PC-9 (cell line): ENCODE data around the gene ZNF396. TPM values are rescaled to one million over a fixed set of nuclear protein-coding genes. Genes with fewer than 3 reads are reported as not detected.

Experiments
- BruUV-seq: library from RNA; stranded (reverse); fragments of 400-500 nt; replicated peaks from 2 replicates; lab custom pipeline; 2021; lab: Mats Ljungman, UMichigan
- CTCF ChIA-PET: fragments of 300-600 bp; sonication (Branson Sonifier 250); formaldehyde crosslinking; loops from one replicate; lab custom pipeline; 2022; ENCODE audit warnings: antibody characterized with exemption; lab: Charles Lee
- POLR2A ChIA-PET: fragments of 300-600 bp; sonication (Branson Sonifier 250); formaldehyde crosslinking; loops from one replicate; lab custom pipeline; 2022; ENCODE audit warnings: antibody characterized with exemption; ENCODE audit not compliant: unreplicated experiment; lab: Charles Lee
- DNase-seq, 2 experiments: peaks; one replicate each; pipeline versions ENCODE4 v3.0.0 to v3.0.0-alpha.2; 2015 to 2022; ENCODE audit warnings: mixed read lengths in 1 of 2
- H2AFZ ChIP-seq: fragments of 200-600 bp; sonication (generic); 2 replicates; pipeline ENCODE4 v1.8.1; 2017; ENCODE audit warnings: antibody characterized with exemption
- H3F3A ChIP-seq: fragments of 200-600 bp; sonication (generic); 2 replicates; pipeline ENCODE4 v1.8.1; 2017; ENCODE audit warnings: antibody characterized with exemption, mild to moderate bottlenecking, low read depth; ENCODE audit not compliant: insufficient read depth
- H3K27ac ChIP-seq: fragments of 200-600 bp; sonication (generic); 2 replicates; pipeline ENCODE4 v1.6.1; 2016; ENCODE audit warnings: mixed run types
- H3K27me3 ChIP-seq: fragments of 200-600 bp; sonication (generic); 2 replicates; pipeline ENCODE4 v1.6.1; 2016; ENCODE audit warnings: low read depth, mixed run types; ENCODE audit not compliant: insufficient read depth
- H3K36me3 ChIP-seq: fragments of 200-600 bp; sonication (generic); 2 replicates; pipeline ENCODE4 v1.6.1; 2016; ENCODE audit warnings: low read depth, mixed run types
- H3K4me1 ChIP-seq: fragments of 200-600 bp; sonication (generic); replicated peaks from 2 replicates; pipeline ENCODE4 v1.6.1; 2016; ENCODE audit warnings: mixed run types; ENCODE audit not compliant: insufficient read depth
- H3K4me2 ChIP-seq: fragments of 200-600 bp; sonication (generic); 2 replicates; pipeline ENCODE4 v1.6.1; 2017; ENCODE audit warnings: mixed run types
- H3K4me3 ChIP-seq: fragments of 200-600 bp; sonication (generic); 2 replicates; pipeline ENCODE4 v1.6.1; 2016; ENCODE audit warnings: mixed run types
- H3K79me2 ChIP-seq: fragments of 200-600 bp; sonication (generic); 2 replicates; pipeline ENCODE4 v1.6.1; 2017; ENCODE audit warnings: low read depth, mixed run types
- H3K9me2 ChIP-seq: fragments of 200-600 bp; sonication (generic); 2 replicates; pipeline ENCODE4 v1.8.1; 2017; ENCODE audit warnings: mild to moderate bottlenecking; ENCODE audit not compliant: insufficient read depth
- H3K9me3 ChIP-seq: fragments of 200-600 bp; sonication (generic); 2 replicates; pipeline ENCODE4 v1.8.1; 2016; ENCODE audit warnings: low read depth; ENCODE audit not compliant: insufficient read depth
- H4K20me1 ChIP-seq: fragments of 200-600 bp; sonication (generic); 2 replicates; pipeline ENCODE4 v1.8.1; 2017; ENCODE audit not compliant: insufficient read depth
- EZH2 ChIP-seq: fragments of 200-600 bp; sonication (generic); IDR thresholded peaks from 2 replicates; pipeline ENCODE4 v1.8.0; 2017; ENCODE audit warnings: antibody characterized with exemption, low read depth
- intact Hi-C: fragments of 100-400 bp; cut with micrococcal nuclease; formaldehyde crosslinking; loops from one replicate; pipeline ENCODE4 v1.10.0; 2022; ENCODE audit not compliant: unreplicated experiment
- total RNA-seq: library from RNA; stranded (reverse); gene quantifications from 2 replicates; pipeline ENCODE4 v1.2.3, GENCODE V29; 2021
- TF ChIP-seq, protein P1 (sequence below): fragments of 200-600 bp; sonication (generic); conservative IDR thresholded peaks from 2 replicates; pipeline ENCODE4 v1.6.1; 2017; ENCODE audit warnings: mixed run types, antibody characterized with exemption, mild to moderate bottlenecking, moderate library complexity

ZNF396 gene
- total RNA-seq, 1 experiment from 2014 or later, result 1.9 TPM

DNA sequence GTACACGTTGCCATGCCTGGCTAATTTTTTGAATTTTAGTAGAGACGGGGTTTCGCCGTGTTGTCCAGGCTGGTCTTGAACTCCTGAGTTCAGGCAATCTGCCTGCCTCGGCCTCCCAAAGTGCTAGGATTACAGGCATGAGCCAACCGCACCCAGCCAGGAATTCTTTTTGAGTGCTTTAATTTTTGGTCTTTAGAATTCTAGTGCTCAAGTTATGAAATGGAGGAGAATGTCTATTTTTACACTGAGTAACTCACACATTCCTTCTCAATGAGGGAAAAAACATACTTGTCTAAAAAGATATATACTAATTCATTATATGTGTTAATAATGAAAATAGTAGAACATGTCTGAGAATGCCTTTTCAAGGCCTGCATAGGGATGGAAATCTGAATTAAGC is 8.5 kb downstream of the ZNF396 start:
- no peak overlapping the region for H3K4me2 ChIP-seq
- H2AFZ ChIP-seq, result no peak overlapping the region
- POLR2A ChIA-PET, result no interaction called here
- TF ChIP-seq EZH2, result no peak
- TF ChIP-seq, protein P1, sequence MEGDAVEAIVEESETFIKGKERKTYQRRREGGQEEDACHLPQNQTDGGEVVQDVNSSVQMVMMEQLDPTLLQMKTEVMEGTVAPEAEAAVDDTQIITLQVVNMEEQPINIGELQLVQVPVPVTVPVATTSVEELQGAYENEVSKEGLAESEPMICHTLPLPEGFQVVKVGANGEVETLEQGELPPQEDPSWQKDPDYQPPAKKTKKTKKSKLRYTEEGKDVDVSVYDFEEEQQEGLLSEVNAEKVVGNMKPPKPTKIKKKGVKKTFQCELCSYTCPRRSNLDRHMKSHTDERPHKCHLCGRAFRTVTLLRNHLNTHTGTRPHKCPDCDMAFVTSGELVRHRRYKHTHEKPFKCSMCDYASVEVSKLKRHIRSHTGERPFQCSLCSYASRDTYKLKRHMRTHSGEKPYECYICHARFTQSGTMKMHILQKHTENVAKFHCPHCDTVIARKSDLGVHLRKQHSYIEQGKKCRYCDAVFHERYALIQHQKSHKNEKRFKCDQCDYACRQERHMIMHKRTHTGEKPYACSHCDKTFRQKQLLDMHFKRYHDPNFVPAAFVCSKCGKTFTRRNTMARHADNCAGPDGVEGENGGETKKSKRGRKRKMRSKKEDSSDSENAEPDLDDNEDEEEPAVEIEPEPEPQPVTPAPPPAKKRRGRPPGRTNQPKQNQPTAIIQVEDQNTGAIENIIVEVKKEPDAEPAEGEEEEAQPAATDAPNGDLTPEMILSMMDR, result no peak
- H3K27me3 ChIP-seq, result no peaks in the 10 kb centered on the region
- no TSS peak for BruUV-seq
- H3K9me3 ChIP-seq, result no peaks in the 10 kb centered on the region
- CTCF ChIA-PET, result no interaction called here
- no peak overlapping the region for H3K4me3 ChIP-seq
- intact Hi-C loops, result no loop called here
- H4K20me1 ChIP-seq, result no peaks in the 10 kb centered on the region
- no peaks in the 10 kb centered on the region for H3F3A ChIP-seq
- H3K36me3 ChIP-seq, result no peaks in the 10 kb centered on the region
- H3K9me2 ChIP-seq, result no peaks in the 10 kb centered on the region
- H3K79me2 ChIP-seq, result no peaks in the 10 kb centered on the region
- no peak for DNase-seq
- H3K27ac ChIP-seq, result no peak overlapping the region
- H3K4me1 ChIP-seq, result no peaks in the 10 kb centered on the region

DNA sequence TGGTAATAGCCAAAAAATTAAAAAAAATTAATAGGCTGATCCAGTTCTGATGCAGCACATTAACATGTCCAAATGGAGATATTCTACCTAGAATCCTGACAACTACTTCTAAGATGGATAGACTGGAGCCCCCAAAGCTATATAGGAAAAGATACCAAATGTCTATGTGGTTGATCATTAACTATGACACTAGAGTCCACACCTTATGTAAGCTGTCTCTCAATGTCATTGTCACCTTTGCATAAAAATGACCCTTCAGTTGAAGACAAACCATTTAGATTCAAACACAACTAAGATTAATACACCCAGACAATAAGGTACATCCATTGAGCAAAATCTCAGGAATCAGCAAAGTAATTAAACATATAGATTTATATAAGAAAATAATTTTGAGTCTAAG is 14.6 kb downstream of the ZNF396 start:
- Histone ChIP-seq H3K27me3 (no peaks in the 10 kb centered on the region), H3F3A (no peaks in the 10 kb centered on the region), H3K4me3 (no peak overlapping the region), H3K27ac (no peak overlapping the region), H2AFZ (no peak overlapping the region), H3K36me3 (no peaks in the 10 kb centered on the region), H3K9me2 (no peaks in the 10 kb centered on the region), H3K4me1 (no peaks in the 10 kb centered on the region), H4K20me1 (no peaks in the 10 kb centered on the region), H3K4me2 (no peak overlapping the region), H3K79me2 (no peaks in the 10 kb centered on the region), H3K9me3 (no peaks in the 10 kb centered on the region)
- DNase-seq, result no peak
- BruUV-seq, result no TSS peak
- ChIA-PET CTCF (no interaction called here), POLR2A (no interaction called here)
- TF ChIP-seq EZH2, result no peak
- TF ChIP-seq, protein P1, result no peak
- intact Hi-C loops, result no loop called here

DNA sequence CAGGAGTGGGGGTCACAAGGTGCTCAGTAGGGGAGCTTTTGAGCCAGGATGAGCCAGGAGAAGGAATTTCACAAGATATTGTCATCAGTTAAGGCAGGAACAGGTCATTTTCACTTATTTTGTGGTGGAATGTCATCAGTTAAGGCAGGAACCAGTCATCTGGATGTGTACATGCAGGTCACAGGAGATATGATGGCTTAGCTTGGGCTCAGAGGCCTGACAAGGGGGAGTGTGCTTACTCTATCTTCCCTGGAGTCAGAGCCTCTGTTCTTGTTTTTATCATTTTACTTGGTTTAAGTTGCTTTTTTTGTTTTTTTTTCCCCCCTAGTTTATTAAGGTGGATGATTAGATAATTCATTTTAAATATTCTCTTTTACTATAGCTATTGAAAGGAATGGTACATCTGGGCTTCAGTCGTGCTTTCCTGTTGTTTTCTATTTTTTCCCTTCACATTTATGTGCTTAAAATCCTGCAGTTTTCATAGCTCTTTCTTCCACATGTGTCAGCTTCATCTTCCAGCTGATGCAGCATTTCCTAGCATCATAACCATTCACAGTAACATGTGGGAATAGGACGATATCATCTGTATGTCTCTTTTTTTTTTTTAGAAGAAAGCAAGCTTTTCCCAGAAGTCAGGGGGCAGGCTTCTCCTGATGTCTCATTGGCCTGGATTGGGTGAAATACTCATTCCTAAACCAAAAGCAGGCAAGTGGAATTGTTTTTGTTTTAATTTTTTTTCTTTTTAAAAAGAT is 15.4 kb downstream of the ZNF396 start:
- intact Hi-C loops, result no loop called here
- Histone ChIP-seq H3K9me3 (no peaks in the 10 kb centered on the region), H4K20me1 (no peaks in the 10 kb centered on the region), H3K27me3 (no peaks in the 10 kb centered on the region), H3K79me2 (no peaks in the 10 kb centered on the region), H2AFZ (no peak overlapping the region), H3K36me3 (no peaks in the 10 kb centered on the region), H3K9me2 (no peaks in the 10 kb centered on the region), H3K4me1 (no peaks in the 10 kb centered on the region), H3F3A (no peaks in the 10 kb centered on the region), H3K4me2 (no peak overlapping the region), H3K4me3 (no peak overlapping the region), H3K27ac (no peak overlapping the region)
- ChIA-PET POLR2A (no interaction called here), CTCF (no interaction called here)
- no TSS peak for BruUV-seq
- DNase-seq, result no peak
- TF ChIP-seq, protein P1, result no peak
- no peak for TF ChIP-seq EZH2
